Mucosa of descending colon (tissue), 3 donors: ENCODE results near the gene TF. TPM values are rescaled to one million over a fixed set of nuclear protein-coding genes. Genes with fewer than 3 reads are reported as not detected.

ENCODE experiments used
- ATAC-seq: fragments of 200-7000 bp; cut with Tn5 transposase; one replicate; pipeline ENCODE4 v1.9.1; 2020; ENCODE audit warnings: mild to moderate bottlenecking, moderate library complexity
- DNase-seq, 3 donors: peaks; one replicate each; pipeline ENCODE4 v3.0.0-alpha.2; 2020
- H3K36me3 ChIP-seq: fragments of 200-600 bp; one replicate; pipeline ENCODE4 v1.8.0; 2021; ENCODE audit warnings: low read depth, mild to moderate bottlenecking
- H3K4me1 ChIP-seq: fragments of 200-600 bp; one replicate; pipeline ENCODE4 v1.8.0; 2021; ENCODE audit warnings: low read depth, mild to moderate bottlenecking
- H3K4me3 ChIP-seq: fragments of 200-600 bp; one replicate; pipeline ENCODE4 v1.8.0; 2021; ENCODE audit warnings: mild to moderate bottlenecking
- H3K9me3 ChIP-seq: fragments of 200-600 bp; one replicate; pipeline ENCODE4 v1.8.0; 2021; ENCODE audit warnings: mild to moderate bottlenecking
- intact Hi-C, 2 donors: fragments of 100-400 bp; cut with DNase I in 1 of 2; cut with micrococcal nuclease in 1 of 2; formaldehyde crosslinking; loops; one replicate each; pipeline versions ENCODE4 v1.11.0 to v1.11.1; 2022; cut with DNase I, micrococcal nuclease
- total RNA-seq, 3 donors: library from RNA; stranded (reverse); fragmentation: NEBNext Ultra II Directional in 2 of 3; extraction: Animal tissue kit (Norgen Biotek cat#: 25700) in 2 of 3; gene quantifications; one replicate each; pipeline versions ENCODE4 v1.2.1 to v1.2.4, GENCODE V29; 2021 to 2023
- TF ChIP-seq, protein P1 (sequence below): fragments of 200-600 bp; IDR thresholded peaks from one replicate; pipeline ENCODE4 v1.8.0; 2022; ENCODE audit warnings: antibody characterized with exemption, mild to moderate bottlenecking
- donor health status: DM: no; HTN: no; CAD: no; lungs with moderate emphysema.
- donor health status: DM: no; HTN: no; CAD: no.
- donor health status: DM: no; HTN: yes; CAD: no.

TF gene
- total RNA-seq, 3 donors from 2014 or later = 0.51 to 13.5 (median 4.6) TPM

DNA sequence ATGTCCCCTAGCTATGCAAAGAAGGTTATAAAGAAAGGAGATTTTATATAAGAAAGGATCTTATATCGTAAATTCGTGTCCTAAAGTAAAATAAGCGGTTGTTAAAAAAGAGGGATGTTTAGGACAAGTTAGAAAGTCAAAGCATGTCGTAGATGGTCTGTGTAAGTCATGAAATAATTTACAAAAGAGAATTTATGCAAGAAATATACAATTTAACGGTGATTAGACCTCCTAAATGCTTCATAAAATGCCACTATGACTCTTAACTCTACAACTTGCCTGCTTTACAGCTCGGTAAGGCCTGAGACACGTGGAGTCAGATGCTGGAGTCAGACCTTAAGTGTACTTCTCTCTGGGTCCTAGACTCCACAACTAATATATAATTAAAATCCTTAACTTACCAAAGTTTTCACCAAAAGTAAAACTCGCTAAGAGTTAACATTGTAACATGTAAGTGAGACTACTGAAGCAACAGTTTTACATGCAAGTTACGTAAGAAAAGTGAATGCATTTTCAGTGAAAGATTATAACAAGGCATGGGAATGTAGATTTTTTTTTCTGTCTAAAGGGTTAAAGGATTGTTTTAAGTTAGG is 46.1 kb downstream of the TF start:
- H3K4me3 ChIP-seq = no peak overlapping the region
- TF ChIP-seq, protein P1, sequence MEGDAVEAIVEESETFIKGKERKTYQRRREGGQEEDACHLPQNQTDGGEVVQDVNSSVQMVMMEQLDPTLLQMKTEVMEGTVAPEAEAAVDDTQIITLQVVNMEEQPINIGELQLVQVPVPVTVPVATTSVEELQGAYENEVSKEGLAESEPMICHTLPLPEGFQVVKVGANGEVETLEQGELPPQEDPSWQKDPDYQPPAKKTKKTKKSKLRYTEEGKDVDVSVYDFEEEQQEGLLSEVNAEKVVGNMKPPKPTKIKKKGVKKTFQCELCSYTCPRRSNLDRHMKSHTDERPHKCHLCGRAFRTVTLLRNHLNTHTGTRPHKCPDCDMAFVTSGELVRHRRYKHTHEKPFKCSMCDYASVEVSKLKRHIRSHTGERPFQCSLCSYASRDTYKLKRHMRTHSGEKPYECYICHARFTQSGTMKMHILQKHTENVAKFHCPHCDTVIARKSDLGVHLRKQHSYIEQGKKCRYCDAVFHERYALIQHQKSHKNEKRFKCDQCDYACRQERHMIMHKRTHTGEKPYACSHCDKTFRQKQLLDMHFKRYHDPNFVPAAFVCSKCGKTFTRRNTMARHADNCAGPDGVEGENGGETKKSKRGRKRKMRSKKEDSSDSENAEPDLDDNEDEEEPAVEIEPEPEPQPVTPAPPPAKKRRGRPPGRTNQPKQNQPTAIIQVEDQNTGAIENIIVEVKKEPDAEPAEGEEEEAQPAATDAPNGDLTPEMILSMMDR = no peak
- H3K36me3 ChIP-seq = no peaks in the 10 kb centered on the region
- H3K4me1 ChIP-seq = no peaks in the 10 kb centered on the region
- H3K9me3 ChIP-seq = peaks cover 25% of the 10 kb centered on the region
- DNase-seq = no peak
- intact Hi-C loops = no loop called here
- no peak for ATAC-seq

DNA sequence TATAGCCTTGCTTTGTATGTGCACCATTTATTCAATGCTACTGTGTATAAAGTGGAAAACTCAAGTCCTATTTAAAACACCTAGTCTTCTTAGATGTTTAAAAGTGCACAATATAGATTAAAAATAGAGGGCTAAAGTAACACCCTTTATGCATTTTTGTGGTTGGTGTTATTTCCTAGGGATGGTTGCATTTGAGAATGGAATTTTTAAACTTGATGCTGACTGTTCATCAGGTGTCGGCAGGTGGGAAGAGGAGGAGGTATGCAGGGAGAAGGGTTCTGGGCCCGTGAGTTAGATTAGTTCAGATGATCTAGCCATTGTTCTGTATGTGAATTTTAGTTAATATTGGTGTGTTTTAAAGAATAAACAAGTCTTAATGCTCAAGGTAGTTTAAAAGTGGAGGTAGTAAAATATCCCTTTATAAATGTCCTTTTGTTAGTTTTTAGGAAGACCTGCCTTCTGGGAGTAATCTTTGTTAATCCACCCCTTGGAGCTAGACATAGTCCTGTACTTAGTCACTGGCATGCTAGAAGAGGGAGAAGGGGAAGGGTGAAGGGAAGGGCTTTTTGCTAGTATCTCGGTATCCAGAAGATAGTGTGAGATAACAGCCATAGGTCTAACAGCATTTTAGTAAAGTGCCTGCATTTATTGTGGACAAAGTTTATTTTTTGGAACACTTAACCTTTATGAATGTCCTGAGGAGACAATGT is 51.4 kb downstream of the TF start:
- H3K36me3 ChIP-seq = no peaks in the 10 kb centered on the region
- no peak overlapping the region for H3K4me3 ChIP-seq
- DNase-seq = no peak
- no peaks in the 10 kb centered on the region for H3K4me1 ChIP-seq
- TF ChIP-seq, protein P1 = no peak
- H3K9me3 ChIP-seq = peaks cover 7% of the 10 kb centered on the region
- intact Hi-C loops = no loop called here
- ATAC-seq = no peak

- TF ChIP-seq, protein P1 = no peak
- H3K9me3 ChIP-seq = no peaks in the 10 kb centered on the region
- H3K36me3 ChIP-seq = no peaks in the 10 kb centered on the region
- intact Hi-C loops = no loop called here
- DNase-seq (no peak), ATAC-seq (peak; percentile 33)
- no peaks in the 10 kb centered on the region for H3K4me1 ChIP-seq
- H3K4me3 ChIP-seq = no peak overlapping the region
Observed at GRCh38 chr3:133799794-133800585, 53.8 kb downstream of the TF start.

GRCh38 chr3:133803469-133803868 is 57.3 kb downstream of the TF start:
- H3K36me3 ChIP-seq = no peaks in the 10 kb centered on the region
- DNase-seq (no peak), ATAC-seq (no peak)
- H3K4me1 ChIP-seq = no peaks in the 10 kb centered on the region
- TF ChIP-seq, protein P1 = no peak
- no peaks in the 10 kb centered on the region for H3K9me3 ChIP-seq
- H3K4me3 ChIP-seq = no peak overlapping the region
- intact Hi-C loops = no loop called here

DNA sequence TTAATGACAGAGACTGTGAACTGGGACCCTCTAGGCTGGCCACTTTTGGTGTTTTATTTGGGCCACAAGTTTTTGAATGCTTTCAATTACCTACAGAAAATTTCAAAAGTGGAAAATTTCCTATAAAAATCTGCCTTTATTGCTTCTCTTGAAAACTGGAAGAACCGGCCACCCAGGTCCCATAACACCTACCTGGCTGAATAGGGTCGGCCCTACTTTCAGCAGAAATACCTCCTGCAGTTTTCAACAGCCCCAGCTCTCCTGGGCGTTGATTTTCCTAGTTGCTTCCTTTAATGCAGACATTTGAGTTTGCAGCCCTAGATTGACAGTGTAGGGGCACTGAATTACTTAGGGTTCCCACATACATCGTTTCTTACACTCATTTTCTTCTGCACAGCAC is 58.7 kb downstream of the TF start:
- no peak for DNase-seq
- no peak overlapping the region for H3K4me3 ChIP-seq
- intact Hi-C loops = no loop called here
- no peak for ATAC-seq
- TF ChIP-seq, protein P1 = no peak
- no peaks in the 10 kb centered on the region for H3K36me3 ChIP-seq
- H3K9me3 ChIP-seq = no peaks in the 10 kb centered on the region
- no peaks in the 10 kb centered on the region for H3K4me1 ChIP-seq
